GM21526 (cell line): Measurements from ENCODE around the gene PLCXD1.
"Not testable (repeated sequence)": the region's sequence is repeated elsewhere in the genome, so short reads cannot be mapped to it uniquely, and the experiment has no call there.

Source experiments
- ATAC-seq: cut with Tn5 transposase; IDR thresholded peaks from one replicate; pipeline ENCODE4 v1.9.1; 2021; ENCODE audit warnings: moderate library complexity; ENCODE audit not compliant: unreplicated experiment, low FRiP score

Gene PLCXD1

GRCh38 chrX:262381-262909 is 18.7 kb upstream of the PLCXD1 start:
- ATAC-seq: no peak

GRCh38 chrX:264006-264405 is 17.2 kb upstream of the PLCXD1 start:
- not testable (repeated sequence) for ATAC-seq

GRCh38 chrX:264634-265455 is 16.3 kb upstream of the PLCXD1 start:
- ATAC-seq: no peak

GRCh38 chrX:265502-265901 is 15.7 kb upstream of the PLCXD1 start:
- ATAC-seq: no peak

GRCh38 chrX:267771-268261 is 13.4 kb upstream of the PLCXD1 start:
- ATAC-seq: no peak

GRCh38 chrX:270848-271367 is 10.3 kb upstream of the PLCXD1 start:
- no peak for ATAC-seq

GRCh38 chrX:274904-275475 is 6.2 kb upstream of the PLCXD1 start:
- ATAC-seq: no peak

GRCh38 chrX:275476-275966 is 5.7 kb upstream of the PLCXD1 start:
- no peak for ATAC-seq

- ATAC-seq: no peak
These were observed 5.1 kb upstream of the PLCXD1 start for GRCh38 chrX:275967-276580.

- no peak for ATAC-seq
These were observed 4.5 kb upstream of the PLCXD1 start for GRCh38 chrX:276581-277201.

GRCh38 chrX:279757-280604 is 1.2 kb upstream of the PLCXD1 start:
- ATAC-seq: not testable (repeated sequence)

GRCh38 chrX:280722-281121 is 459 bp upstream of the PLCXD1 start:
- ATAC-seq: not testable (repeated sequence)

- ATAC-seq: not testable (repeated sequence)
These were observed 960 bp downstream of the PLCXD1 start for GRCh38 chrX:282000-282681.

- ATAC-seq: peak; percentile 99
These were observed 2.1 kb downstream of the PLCXD1 start for GRCh38 chrX:283115-283845.

- no peak for ATAC-seq
These were observed 4.0 kb downstream of the PLCXD1 start for GRCh38 chrX:285076-285677.

GRCh38 chrX:287670-288069 is 6.5 kb downstream of the PLCXD1 start:
- ATAC-seq: no peak

GRCh38 chrX:288561-288991 is 7.4 kb downstream of the PLCXD1 start:
- ATAC-seq: no peak
